Heart left ventricle (tissue), 16 donors: ENCODE results near the gene SLC2A8. TPM values are rescaled to one million over a fixed set of nuclear protein-coding genes. Genes with fewer than 3 reads are reported as not detected.

Experiments
- ATAC-seq, 4 donors: fragments of 200-7000 bp; cut with Tn5 transposase; one replicate each; pipeline ENCODE4 v1.9.1; 2020 to 2022; ENCODE audit warnings: moderate library complexity in 4 of 4, mild to moderate bottlenecking in 3 of 4, moderate number of reproducible peaks in 1 of 4
- DNase-seq, 5 donors: peaks; one replicate each; pipeline ENCODE4 v3.0.0-alpha.2; 2020
- H3K27ac ChIP-seq, 12 donors: fragments of 200-600 bp; sonication (generic) in 4 of 12; one replicate each; pipeline versions ENCODE4 v1.5.0 to v1.8.0; 2016 to 2022; ENCODE audit warnings: mild to moderate bottlenecking in 2 of 12
- H3K27me3 ChIP-seq, 9 donors: fragments of 200-600 bp; sonication (generic) in 2 of 9; one replicate each; pipeline versions ENCODE4 v1.5.1 to v1.8.0; 2016 to 2022; ENCODE audit warnings: mild to moderate bottlenecking in 3 of 9
- H3K36me3 ChIP-seq, 9 donors: fragments of 200-600 bp; sonication (generic) in 2 of 9; one replicate each; pipeline versions ENCODE4 v1.5.0 to v1.8.0; 2018 to 2022; ENCODE audit warnings: mild to moderate bottlenecking in 2 of 9
- H3K4me1 ChIP-seq, 12 donors: fragments of 200-600 bp; sonication (generic) in 4 of 12; one replicate each; pipeline versions ENCODE4 v1.5.0 to v1.8.0; 2016 to 2022; ENCODE audit warnings: mild to moderate bottlenecking in 3 of 12
- H3K4me3 ChIP-seq, 12 donors: fragments of 200-600 bp; sonication (generic) in 4 of 12; one replicate each; pipeline versions ENCODE4 v1.5.0 to v1.8.0; 2017 to 2022; ENCODE audit warnings: mild to moderate bottlenecking in 9 of 12, moderate library complexity in 4 of 12
- H3K9me3 ChIP-seq, 12 donors: fragments of 200-600 bp; sonication (generic) in 4 of 12; one replicate each; pipeline versions ENCODE4 v1.5.0 to v1.8.0; 2016 to 2022; ENCODE audit warnings: mild to moderate bottlenecking in 1 of 12
- POLR2A ChIP-seq, 2 donors: fragments of 450-650 bp; IDR thresholded peaks; one replicate each; pipeline ENCODE4 v1.6.1; 2017; ENCODE audit warnings: antibody characterized with exemption in 2 of 2, mild to moderate bottlenecking in 2 of 2, moderate library complexity in 2 of 2
- WGBS, 4 donors: extraction: QIAGEN DNeasy Blood & Tissue Kit in 2 of 4; methylation state at CpG; one replicate each; pipeline versions ENCODE4 v1.1.5 to v1.1.7; 2013 to 2018; 5-methylcytosine and 5-hydroxymethylcytosine counted together
- intact Hi-C, 10 donors: fragments of 100-400 bp; cut with DNase I; formaldehyde crosslinking; loops; one replicate each; pipeline versions ENCODE4 v1.11.1 to v1.14.2; 2022
- polyA plus RNA-seq, 2 donors: library from polyadenylated mRNA; stranded (reverse); fragments of 200-250 nt; gene quantifications; one replicate each; pipeline ENCODE4 v1.2.3, GENCODE V29; 2013
- total RNA-seq, 9 donors: library from RNA; depleted of rRNA in 2 of 9; stranded (reverse); fragments of >200 nt in 2 of 9; fragmentation: NEBNext Ultra II Directional in 3 of 9; extraction: Animal tissue kit (Norgen Biotek cat#: 25700) in 3 of 9; gene quantifications; one replicate each; pipeline versions ENCODE4 v1.1.0 to v1.2.4, GENCODE V29; 2016 to 2023
- TF ChIP-seq, protein P1 (sequence below), 12 donors: fragments of 200-600 bp; sonication (generic) in 4 of 12; IDR thresholded peaks; one replicate each; pipeline versions ENCODE4 v1.5.0 to v1.8.0; 2018 to 2022; ENCODE audit warnings: antibody characterized with exemption in 12 of 12, mild to moderate bottlenecking in 5 of 12
- donor health status: ischemic (EF 13 %, LVEDD 7.1; RV severe dilation, severe dysfunction).
- donor health status: healthy with polysubstance abuse.
- donor health status: DM: no; HTN: yes; CAD: no.
- donor health status: DM: no; HTN: no; CAD: no.
- donor health status: ischemic (EF 25% LVEDD 6.9; RV normal size, moderate dysfunction).
- donor health status: ischemic (EF 25% LVEDD 5.7; RV mildly dilated, moderate dysfunction).
- donor health status: healthy.
- donor health status: DM: yes; HTN: yes; CAD: no.
- donor health status: ischemic (EF 35%, LVEDD 5.7; RV mildly dilated, moderate dysfunction).
- donor health status: nonischemic (EF 11% LVEDD 7.7; RV severe dilation, severe dysfunction).
- donor health status: DM: yes; HTN: yes; CAD: no.
- donor health status: PGD.
- donor health status: ischemic (EF 29% LVEDD 5.4; RV normal size, mild dysfunction).
- donor health status: nonischemic (EF 23%, LVEDD 6.1; RV moderate dilation, normal function).

Gene SLC2A8
- total and polyA plus RNA-seq, 11 donors: 12.1 to 25.0 (median 15.6) TPM

DNA sequence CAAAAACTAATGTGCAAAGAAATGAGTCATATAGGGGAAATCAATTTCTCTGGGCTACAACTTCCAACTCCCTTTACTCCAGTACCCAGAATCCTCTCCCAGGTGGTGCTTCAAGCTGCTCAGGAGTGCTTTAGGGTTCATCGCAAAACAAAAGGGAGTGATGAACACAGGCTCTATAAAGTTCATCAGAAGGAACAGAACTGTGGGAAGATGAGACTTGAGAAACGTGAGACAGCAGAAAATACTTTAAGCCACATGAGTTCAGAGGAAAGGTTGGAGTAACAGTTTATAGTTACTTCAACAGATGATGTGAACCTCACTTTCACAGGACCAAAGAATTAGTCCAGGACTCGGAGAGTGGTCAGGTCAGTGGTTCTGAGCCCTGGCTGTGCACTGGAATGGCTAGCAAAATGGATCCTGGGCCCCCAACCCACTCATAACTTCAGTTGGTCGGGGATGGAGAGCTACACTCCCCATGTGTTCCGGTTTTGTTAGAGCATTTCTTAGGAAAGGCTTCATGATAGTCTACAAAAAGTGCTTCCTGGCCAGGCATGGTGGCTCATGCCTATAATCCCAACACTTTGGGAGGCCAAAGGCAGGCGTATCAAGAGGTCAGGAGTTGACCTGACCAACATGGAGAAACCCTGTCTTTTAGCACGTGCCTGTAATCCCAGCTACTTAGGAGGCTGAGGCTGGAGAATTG is 49.9 kb downstream of the SLC2A8 start:
- intact Hi-C loops: no loop called here
- H3K4me3 ChIP-seq: no peak overlapping the region
- H3K27ac ChIP-seq: no peak overlapping the region
- WGBS, 4 donors: 85 to 89% (median 87%) methylated on average over 6 to 7 of the region's 7 CpGs
- ATAC-seq (no peak), DNase-seq (no peak)
- H3K4me1 ChIP-seq: peaks cover 0 to 25% (median 19%) of the 10 kb centered on the region in 12 donors
- TF ChIP-seq POLR2A (IDR thresholded peaks at IDR 0.05): no peak
- TF ChIP-seq, protein P1, sequence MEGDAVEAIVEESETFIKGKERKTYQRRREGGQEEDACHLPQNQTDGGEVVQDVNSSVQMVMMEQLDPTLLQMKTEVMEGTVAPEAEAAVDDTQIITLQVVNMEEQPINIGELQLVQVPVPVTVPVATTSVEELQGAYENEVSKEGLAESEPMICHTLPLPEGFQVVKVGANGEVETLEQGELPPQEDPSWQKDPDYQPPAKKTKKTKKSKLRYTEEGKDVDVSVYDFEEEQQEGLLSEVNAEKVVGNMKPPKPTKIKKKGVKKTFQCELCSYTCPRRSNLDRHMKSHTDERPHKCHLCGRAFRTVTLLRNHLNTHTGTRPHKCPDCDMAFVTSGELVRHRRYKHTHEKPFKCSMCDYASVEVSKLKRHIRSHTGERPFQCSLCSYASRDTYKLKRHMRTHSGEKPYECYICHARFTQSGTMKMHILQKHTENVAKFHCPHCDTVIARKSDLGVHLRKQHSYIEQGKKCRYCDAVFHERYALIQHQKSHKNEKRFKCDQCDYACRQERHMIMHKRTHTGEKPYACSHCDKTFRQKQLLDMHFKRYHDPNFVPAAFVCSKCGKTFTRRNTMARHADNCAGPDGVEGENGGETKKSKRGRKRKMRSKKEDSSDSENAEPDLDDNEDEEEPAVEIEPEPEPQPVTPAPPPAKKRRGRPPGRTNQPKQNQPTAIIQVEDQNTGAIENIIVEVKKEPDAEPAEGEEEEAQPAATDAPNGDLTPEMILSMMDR (IDR thresholded peaks at IDR 0.05): no peak
- peaks cover 0 to 81% (median 75%) of the 10 kb centered on the region in 9 donors for H3K36me3 ChIP-seq
- H3K9me3 ChIP-seq: peaks cover 0 to 8% (median 0%) of the 10 kb centered on the region in 12 donors
- H3K27me3 ChIP-seq: no peaks in the 10 kb centered on the region

DNA sequence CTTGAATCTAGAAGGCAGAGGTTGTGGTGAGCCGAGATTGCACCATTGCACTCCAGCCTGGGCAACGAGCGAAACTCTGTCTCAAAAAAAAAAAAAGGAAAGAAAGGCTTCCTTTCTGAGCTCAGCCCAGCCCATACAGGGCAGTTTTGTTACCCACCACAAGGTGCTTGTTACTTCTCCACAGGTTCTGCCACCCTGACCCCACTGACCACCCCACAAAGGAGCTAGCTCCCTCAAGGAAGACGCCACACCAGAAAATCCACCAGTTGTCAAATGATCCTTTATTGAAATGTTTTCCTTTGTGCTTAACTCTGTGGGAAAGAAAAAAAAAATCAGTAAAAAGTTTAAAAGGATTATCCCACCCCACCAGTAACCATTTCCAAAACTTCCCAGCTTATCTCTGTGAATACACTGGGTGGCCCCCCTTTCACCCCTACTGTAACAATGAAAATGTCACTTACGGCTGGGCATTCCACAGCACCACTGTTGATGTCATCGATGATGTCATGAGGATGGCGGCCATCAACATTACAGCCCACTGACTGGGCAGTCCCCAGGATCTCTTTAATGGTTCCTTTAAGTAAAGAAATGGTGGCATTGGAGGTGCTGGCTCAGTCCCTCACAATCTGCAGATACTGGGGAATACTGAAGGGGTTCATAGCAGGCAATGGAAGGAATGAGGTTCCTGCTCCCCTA is 50.6 kb downstream of the SLC2A8 start:
- intact Hi-C loops: no loop called here
- Histone ChIP-seq H3K27me3 (no peaks in the 10 kb centered on the region), H3K4me3 (no peak overlapping the region), H3K4me1 (peaks cover 6 to 32% (median 25%) of the 10 kb centered on the region in 12 donors), H3K36me3 (peaks cover 0 to 74% (median 69%) of the 10 kb centered on the region in 9 donors), H3K9me3 (peaks cover 0 to 8% (median 0%) of the 10 kb centered on the region in 12 donors), H3K27ac (no peak overlapping the region)
- no peak for DNase-seq
- ATAC-seq: no peak
- no peak for TF ChIP-seq POLR2A (IDR thresholded peaks at IDR 0.05)
- 81 to 84% (median 82%) methylated on average over 7 of the region's 7 CpGs for WGBS, 4 donors

DNA sequence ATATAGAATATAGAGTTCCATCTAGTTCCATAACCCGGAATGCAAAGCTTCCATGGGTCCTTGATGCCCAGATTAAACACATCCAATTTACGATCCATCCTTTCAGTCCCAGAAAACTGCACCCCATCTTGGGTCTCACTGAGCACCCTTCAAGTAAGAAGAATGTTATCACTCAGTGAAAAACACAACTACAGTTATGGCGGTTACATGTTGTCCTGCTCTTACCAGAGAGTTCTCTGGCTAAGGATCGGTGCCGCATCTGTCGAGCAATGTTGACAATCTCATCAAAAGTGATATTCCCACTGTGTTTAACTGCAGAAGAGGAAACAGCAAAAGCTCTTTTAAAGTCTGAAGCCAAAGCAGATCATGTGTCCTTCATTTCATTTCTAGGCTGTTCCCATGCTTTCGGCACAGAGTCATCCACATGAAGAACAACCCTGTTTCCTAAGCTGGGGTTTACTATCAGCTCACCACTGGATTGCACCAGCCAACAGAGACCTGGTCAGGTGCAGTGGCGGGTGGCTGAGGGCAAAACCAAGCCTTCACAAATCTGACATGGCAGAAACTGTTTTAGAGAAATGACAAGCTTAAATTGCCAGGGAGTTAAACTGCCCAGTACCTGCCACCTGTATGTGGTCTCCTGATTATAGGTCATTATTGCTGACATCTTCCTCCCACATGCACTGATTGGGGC is 51.3 kb downstream of the SLC2A8 start:
- Histone ChIP-seq H3K4me1 (peaks cover 7 to 39% (median 31%) of the 10 kb centered on the region in 12 donors), H3K27ac (peak overlapping the region in 1 of 12 donors; percentile 95), H3K9me3 (peaks cover 0 to 8% (median 0%) of the 10 kb centered on the region in 12 donors), H3K36me3 (peaks cover 0 to 67% (median 62%) of the 10 kb centered on the region in 9 donors), H3K4me3 (peak overlapping the region in 1 of 12 donors; percentile 93), H3K27me3 (no peaks in the 10 kb centered on the region)
- WGBS, 4 donors: 89 to 92% (median 91%) methylated on average over 8 of the region's 8 CpGs
- ATAC-seq (no peak), DNase-seq (no peak)
- TF ChIP-seq, protein P1 (IDR thresholded peaks at IDR 0.05): no peak
- no peak for TF ChIP-seq POLR2A (IDR thresholded peaks at IDR 0.05)
- intact Hi-C loops: no loop called here

DNA sequence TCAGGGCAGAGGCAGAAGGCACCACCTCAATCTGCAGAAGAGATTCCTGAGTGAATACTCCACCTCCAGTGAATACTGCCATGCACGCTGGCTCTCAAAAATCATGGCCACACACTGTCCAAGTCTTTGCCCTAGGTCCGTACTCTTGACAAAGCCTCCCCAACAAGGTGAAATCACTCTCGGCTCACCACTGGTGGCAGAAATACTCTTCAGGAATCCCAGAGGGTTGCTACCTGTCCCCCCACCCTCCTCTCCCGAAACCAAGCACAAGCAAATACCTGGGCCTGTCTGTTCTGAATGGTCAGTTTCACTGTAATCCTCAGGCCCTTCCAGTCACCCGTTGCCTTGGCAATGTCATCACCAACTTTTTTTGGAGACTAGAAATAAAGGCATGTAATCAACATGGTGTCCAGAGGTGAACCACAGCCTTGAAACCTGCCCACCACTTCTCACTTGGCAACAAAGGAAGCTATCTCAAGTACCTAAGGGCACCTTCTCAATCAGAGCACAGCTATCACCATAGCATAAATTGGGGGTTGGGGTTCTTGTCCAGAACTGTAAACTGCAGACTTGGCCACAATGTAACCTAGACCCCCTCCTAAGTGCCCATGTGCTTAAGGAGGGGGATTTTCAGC is 52.5 kb downstream of the SLC2A8 start:
- Histone ChIP-seq H3K4me3 (peak overlapping the region in 10 of 12 donors; percentile 64 to 93 (median 88)), H3K27ac (peak overlapping the region in 10 of 12 donors; percentile 91 to 98 (median 95)), H3K9me3 (peaks cover 0 to 3% (median 0%) of the 10 kb centered on the region in 12 donors), H3K4me1 (peaks cover 7 to 44% (median 31%) of the 10 kb centered on the region in 12 donors), H3K36me3 (peaks cover 0 to 59% (median 55%) of the 10 kb centered on the region in 9 donors), H3K27me3 (no peaks in the 10 kb centered on the region)
- intact Hi-C loops: no loop called here
- ATAC-seq: no peak
- TF ChIP-seq, protein P1 (IDR thresholded peaks at IDR 0.05): no peak
- no peak for TF ChIP-seq POLR2A (IDR thresholded peaks at IDR 0.05)
- 38 to 52% (median 49%) methylated on average over 5 of the region's 5 CpGs for WGBS, 4 donors
- DNase-seq: no peak
